Measurements from ENCODE around the gene TBC1D9B.
"Not testable (repeated sequence)": the region's sequence is repeated elsewhere in the genome, so short reads cannot be mapped to it uniquely, and the experiment has no call there.

The TBC1D9B gene

DNA sequence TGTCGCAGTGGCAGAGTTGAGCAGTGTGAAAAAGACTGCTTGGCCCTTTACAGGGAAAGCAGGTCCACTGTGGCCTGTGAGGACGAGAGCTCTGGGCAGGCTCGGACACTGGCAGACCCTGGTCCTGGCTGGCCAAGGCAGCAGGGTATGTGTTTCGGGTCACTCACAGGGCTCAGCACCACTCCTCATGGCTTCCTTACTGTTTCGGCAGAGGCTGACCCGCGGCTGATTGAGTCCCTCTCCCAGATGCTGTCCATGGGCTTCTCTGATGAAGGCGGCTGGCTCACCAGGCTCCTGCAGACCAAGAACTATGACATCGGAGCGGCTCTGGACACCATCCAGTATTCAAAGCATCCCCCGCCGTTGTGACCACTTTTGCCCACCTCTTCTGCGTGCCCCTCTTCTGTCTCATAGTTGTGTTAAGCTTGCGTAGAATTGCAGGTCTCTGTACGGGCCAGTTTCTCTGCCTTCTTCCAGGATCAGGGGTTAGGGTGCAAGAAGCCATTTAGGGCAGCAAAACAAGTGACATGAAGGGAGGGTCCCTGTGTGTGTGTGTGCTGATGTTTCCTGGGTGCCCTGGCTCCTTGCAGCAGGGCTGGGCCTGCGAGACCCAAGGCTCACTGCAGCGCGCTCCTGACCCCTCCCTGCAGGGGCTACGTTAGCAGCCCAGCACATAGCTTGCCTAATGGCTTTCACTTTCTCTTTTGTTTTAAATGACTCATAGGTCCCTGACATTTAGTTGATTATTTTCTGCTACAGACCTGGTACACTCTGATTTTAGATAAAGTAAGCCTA lies 71.3 kb downstream of the TBC1D9B start:
- no peak for DNase-seq

DNA sequence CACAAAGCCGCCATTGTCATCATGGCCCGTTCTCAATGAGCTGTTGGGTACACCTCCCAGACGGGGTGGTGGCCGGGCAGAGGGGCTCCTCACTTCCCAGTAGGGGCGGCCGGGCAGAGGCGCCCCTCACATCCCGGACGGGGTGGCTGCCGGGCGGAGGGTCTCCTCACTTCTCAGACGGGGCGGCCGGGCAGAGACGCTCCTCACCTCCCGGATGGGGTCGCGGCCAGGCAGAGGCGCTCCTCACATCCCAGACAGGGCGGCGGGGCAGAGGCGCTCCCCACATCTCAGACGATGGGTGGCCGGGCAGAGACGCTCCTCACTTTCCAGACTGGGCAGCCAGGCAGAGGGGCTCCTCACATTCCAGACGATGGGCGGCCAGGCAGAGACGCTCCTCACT lies 72.8 kb downstream of the TBC1D9B start:
- not testable (repeated sequence) for DNase-seq

DNA sequence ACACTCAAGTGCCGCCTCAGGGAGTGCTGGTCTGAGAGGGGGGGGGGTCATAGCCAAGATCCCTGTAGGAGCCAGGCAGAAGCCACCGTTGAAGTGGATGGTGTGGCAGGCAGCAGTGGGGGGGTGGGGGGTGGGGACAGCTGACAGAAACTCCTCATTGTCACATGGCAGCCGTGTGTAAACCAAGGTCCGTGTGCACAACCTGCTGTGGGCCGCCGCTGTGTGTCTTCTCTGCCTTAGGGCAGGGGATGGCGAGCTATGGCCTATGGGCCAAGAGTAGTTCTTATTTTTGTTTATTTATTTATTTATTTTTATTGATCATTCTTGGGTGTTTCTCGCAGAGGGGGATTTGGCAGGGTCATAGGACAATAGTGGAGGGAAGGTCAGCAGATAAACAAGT lies 73.6 kb downstream of the TBC1D9B start:
- DNase-seq = no peak

DNA sequence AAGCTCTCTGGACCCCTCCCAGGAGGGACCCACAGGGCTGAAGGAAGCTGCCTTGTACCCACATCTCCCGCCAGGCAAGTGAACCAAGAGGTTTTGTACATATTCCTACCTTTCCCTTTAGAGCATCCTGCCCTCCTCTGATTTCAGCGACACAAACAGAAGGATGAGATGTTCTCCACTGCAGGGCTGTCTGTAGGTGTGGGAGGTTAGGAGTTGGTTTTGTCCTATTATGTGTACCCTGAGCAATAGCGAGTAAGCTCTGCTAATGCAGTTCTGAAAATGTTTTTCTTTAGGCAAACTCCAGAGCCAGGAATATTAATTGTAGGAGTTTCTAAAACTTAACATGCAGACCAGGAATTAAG lies 74.0 kb downstream of the TBC1D9B start:
- DNase-seq = no peak

GRCh38 chr5:179833056-179833708 lies 74.5 kb downstream of the TBC1D9B start:
- DNase-seq = no peak

DNA sequence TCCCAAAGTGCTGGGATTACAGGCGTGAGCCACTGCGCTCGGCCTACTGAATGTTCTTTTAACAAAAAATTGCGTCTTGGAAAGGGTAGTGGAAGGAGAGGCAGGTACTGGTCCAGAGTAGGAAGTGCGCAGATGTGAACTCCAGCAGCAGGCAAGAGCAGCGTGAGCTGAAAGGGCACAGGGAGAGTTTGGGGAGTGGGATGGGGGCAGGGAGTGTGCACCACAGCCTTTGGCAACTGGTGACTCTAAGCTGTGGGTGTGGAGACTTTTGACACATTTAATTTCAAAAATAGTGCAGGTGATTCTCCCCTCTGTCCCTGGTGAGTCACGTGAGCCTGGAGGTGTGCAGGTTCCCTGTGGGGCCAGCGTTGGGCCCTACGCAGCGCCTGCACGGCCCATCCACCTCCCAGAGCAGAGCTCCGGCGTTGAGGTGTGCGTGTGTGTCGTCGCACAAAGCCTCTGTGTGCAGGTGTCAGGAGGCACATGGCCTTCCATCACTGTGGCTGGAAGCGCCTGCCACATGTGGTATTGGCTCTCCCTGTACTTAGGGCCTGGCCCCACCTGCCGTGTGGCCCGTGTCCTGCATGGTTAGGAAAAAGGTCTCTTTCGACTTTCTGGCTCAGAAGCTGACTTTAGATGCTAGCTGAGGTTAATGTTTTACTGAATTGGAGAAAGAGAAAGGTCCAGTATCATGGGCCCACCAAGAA lies 75.5 kb downstream of the TBC1D9B start:
- DNase-seq = no peak

- no peak for DNase-seq
Measured at GRCh38 chr5:179830818-179831468, 76.8 kb downstream of the TBC1D9B start.

- no peak for DNase-seq
Measured at GRCh38 chr5:179829732-179830435, 77.8 kb downstream of the TBC1D9B start.

- DNase-seq = no peak
Measured at GRCh38 chr5:179828756-179829421, 78.8 kb downstream of the TBC1D9B start.

GRCh38 chr5:179827680-179828079 lies 80.0 kb downstream of the TBC1D9B start:
- DNase-seq = no peak

DNA sequence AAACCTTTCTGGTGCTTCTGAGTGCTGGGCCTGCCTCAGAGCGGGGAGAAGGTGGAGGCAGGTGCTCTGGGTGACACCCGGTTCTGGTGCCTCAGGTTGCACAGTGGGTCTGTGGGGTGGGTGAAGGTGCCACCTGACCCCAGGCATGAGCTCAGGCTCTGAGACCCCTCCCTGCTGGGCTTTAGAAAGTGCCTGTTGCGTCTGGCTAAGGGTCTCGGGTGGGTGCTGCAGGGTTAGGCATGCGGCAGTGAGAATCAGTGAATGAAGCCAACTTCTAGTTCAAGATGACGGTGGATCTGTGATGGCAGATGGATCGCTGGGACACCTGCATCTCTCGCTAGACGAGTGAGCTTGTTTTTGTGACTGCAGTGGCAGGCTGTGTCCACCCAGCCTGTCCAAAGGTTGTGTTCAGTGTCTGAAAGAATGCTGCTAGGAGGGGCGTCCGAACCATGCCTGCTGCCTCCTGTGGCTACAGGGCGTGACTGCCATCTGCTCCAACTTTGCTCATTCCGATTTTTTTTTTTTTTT lies 82.0 kb downstream of the TBC1D9B start:
- no peak for DNase-seq

DNA sequence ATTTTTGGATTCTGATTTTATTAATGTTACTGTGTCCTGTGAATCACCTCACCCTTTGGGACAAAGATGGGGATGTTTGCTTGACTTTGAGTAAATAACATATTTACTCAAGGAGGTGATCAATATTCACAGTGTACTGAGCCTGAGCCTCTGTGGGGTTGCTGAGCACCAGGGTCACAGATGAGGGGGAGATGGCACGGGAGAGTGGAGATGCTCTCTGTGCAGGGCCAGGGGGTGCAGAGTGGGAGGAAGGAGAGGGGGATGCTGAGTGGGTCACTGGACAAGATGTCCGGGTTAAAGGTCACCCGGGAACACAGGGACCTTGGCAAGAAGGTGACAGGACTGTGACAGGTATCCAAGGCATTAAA lies 83.0 kb downstream of the TBC1D9B start:
- DNase-seq = no peak

- DNase-seq = no peak
Measured at GRCh38 chr5:179823937-179824744, 83.6 kb downstream of the TBC1D9B start.

GRCh38 chr5:179822444-179822990 lies 85.2 kb downstream of the TBC1D9B start:
- no peak for DNase-seq

- DNase-seq = no peak
Measured at GRCh38 chr5:179822059-179822432, 85.7 kb downstream of the TBC1D9B start.

DNA sequence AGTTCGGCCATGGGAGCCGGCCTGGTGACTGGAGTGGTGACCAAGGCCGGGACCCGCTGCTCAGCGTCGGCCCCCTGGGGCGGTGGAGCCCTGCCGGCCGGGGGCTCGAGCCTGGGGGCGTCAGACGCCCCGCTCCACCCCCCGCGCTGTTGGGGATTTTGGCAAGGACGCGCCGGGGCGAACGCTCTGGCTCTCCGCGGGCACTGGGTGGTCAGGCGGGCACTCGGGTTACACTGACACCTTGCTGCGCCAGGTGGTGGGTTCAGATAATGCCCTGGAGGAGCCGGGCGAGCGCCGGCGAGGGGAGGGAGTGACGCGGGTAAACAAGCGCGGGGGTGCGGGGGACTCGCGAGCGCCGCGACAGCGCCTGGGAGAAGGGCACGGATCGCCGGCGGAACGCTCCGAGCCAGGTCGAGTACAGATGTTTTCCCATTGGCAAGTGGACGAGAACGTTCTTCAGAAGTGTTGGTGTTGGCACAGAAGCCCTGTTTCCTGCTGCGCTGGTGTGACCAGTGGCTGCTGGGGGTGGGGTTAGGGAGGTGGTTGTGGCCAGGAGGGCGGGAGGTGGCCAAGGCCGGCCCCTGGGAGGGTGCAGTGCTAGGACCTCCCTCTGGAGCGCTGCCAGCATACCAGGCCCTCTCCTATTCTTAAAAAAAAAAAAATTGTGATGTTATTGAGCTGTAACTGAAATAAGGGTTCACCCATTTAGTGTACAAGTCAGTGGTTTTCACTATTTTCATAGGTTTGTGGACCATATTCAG lies 86.2 kb downstream of the TBC1D9B start:
- DNase-seq = peak; percentile 66

DNA sequence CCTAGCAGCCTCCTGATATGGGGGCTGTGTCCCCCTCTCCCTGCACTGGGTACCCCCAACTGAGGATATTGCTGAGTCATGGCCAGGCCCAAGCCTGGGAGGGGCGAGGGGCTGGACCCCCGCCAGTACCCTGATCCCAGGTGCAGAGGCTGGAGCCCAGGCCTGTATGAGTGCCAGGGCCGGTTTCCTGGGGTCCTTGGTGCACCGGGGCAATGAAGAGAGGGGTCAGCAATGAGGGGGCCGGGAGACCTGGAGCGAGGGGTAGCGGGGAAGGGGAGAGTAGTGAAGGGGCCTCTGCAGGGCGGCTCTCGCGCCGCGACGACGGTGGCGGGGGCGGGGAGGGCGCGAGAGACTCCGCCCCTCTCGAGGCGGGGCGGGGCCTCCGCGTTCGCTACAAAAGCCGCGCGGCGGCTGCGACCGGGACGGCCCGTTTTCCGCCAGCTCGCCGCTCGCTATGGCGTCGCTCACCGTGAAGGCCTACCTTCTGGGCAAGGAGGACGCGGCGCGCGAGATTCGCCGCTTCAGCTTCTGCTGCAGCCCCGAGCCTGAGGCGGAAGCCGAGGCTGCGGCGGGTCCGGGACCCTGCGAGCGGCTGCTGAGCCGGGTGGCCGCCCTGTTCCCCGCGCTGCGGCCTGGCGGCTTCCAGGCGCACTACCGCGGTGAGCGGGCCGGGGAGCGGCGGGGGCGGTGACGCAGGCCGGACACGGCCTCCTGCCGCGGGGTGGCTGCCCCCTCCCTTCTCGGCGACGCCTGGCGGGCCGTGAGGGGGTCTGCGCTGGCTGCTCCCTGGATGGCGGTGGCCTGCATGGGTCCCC lies 87.0 kb downstream of the TBC1D9B start, which contains the start of gene SQSTM1:
SQSTM1 (plus strand) TSS at position 423 of the 815 bp plus-strand sequence; CDS start at position 455, 32 bp downstream.
- peak; percentile 54 for DNase-seq

DNA sequence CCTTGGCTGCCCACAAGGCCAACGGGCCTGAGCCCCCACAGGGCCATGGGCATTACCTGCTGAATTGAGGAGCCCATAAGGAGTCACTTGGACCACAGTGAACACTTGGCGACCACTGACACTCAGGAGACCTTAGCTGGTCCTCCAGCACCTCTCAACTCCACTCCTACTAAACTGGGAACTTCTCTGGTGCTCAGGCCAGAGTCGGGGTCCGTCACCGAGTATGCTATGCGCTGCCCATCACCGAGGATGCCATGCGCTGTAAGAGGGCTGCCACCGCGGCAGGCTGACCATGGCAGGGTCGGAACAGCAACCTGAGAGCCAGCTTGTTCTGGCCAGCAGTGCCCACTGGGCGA lies 87.6 kb downstream of the TBC1D9B start:
- no peak for DNase-seq

Data from NCI-H1048 (cell line).